ENCODE results near the gene GSTO1.

DNA sequence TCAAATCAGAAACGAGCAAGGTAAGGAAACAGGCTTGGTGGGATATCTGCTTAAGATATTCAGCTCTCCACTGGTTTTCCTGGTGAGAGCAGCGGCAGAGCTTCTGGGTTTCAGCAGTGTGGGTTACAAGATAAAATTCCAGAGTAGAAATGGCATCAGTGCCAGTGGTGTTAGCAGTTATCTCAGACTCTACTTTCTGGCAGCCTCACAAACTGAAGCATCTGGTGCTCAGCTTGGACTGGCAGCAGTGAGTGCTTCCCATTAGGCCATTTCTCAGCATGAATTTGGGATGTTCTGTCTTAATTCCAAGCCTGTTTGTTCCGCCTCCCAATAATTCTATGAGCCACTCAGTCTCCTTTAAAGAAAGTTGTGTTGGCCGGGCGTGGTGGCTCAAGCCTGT lies 7.4 kb downstream of the GSTO1 start:
- TF ChIP-seq POLR2A (IDR thresholded peaks at IDR 0.05), result no peak
- TF ChIP-seq, protein P1, sequence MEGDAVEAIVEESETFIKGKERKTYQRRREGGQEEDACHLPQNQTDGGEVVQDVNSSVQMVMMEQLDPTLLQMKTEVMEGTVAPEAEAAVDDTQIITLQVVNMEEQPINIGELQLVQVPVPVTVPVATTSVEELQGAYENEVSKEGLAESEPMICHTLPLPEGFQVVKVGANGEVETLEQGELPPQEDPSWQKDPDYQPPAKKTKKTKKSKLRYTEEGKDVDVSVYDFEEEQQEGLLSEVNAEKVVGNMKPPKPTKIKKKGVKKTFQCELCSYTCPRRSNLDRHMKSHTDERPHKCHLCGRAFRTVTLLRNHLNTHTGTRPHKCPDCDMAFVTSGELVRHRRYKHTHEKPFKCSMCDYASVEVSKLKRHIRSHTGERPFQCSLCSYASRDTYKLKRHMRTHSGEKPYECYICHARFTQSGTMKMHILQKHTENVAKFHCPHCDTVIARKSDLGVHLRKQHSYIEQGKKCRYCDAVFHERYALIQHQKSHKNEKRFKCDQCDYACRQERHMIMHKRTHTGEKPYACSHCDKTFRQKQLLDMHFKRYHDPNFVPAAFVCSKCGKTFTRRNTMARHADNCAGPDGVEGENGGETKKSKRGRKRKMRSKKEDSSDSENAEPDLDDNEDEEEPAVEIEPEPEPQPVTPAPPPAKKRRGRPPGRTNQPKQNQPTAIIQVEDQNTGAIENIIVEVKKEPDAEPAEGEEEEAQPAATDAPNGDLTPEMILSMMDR (IDR thresholded peaks at IDR 0.05), result no peak
